Breast epithelium (tissue), 4 donors: ENCODE measurements around the gene TBCK. TPM values are rescaled to one million over a fixed set of nuclear protein-coding genes. Genes with fewer than 3 reads are reported as not detected.
"Not testable (repeated sequence)": the region's sequence is repeated elsewhere in the genome, so short reads cannot be mapped to it uniquely, and the experiment has no call there.

Experiments used
- DNase-seq, 2 donors: peaks; one replicate each; pipeline ENCODE4 v3.0.0-alpha.2; 2019; ENCODE audit warnings: low spot score in 2 of 2
- H3K27ac ChIP-seq, 2 donors: fragments of 200-600 bp; sonication (generic) in 1 of 2; one replicate each; pipeline ENCODE4 v1.5.1; 2016 to 2019; ENCODE audit warnings: mild to moderate bottlenecking in 1 of 2
- H3K27me3 ChIP-seq, 2 donors: fragments of 200-600 bp; sonication (generic) in 1 of 2; one replicate each; pipeline versions ENCODE4 v1.5.1 to v1.6.0; 2017 to 2019; ENCODE audit warnings: control low read depth in 1 of 2, mild to moderate bottlenecking in 1 of 2
- H3K36me3 ChIP-seq: fragments of 200-600 bp; one replicate; pipeline ENCODE4 v1.5.1; 2019
- H3K4me1 ChIP-seq, 2 donors: fragments of 200-600 bp; sonication (generic); one replicate each; pipeline ENCODE4 v1.5.1; 2016 to 2019; ENCODE audit warnings: control low read depth in 1 of 2
- H3K4me3 ChIP-seq, 3 donors: fragments of 200-600 bp; sonication (generic); 1 replicate in 2 of 3; 2 replicates in 1 of 3; pipeline ENCODE4 v1.5.1; 2016 to 2019; ENCODE audit warnings: mild to moderate bottlenecking in 3 of 3, moderate library complexity in 2 of 3
- H3K9me3 ChIP-seq, 2 donors: fragments of 200-600 bp; sonication (generic) in 1 of 2; one replicate each; pipeline ENCODE4 v1.5.1; 2016 to 2019; ENCODE audit warnings: control low read depth in 1 of 2
- POLR2A ChIP-seq: fragments of 450-650 bp; IDR thresholded peaks from one replicate; pipeline ENCODE4 v1.6.1; 2016; ENCODE audit warnings: antibody characterized with exemption, mild to moderate bottlenecking, moderate library complexity
- POLR2AphosphoS5 ChIP-seq, 3 donors: sonication (generic); formaldehyde crosslinking; IDR thresholded peaks; one replicate each; pipeline ENCODE4 v1.6.1; 2017; ENCODE audit warnings: antibody characterized with exemption in 3 of 3
- intact Hi-C: fragments of 100-400 bp; cut with DNase I; formaldehyde crosslinking; loops from one replicate; pipeline ENCODE4 v1.15.1; 2023; ENCODE audit warnings: low total_unique reads
- total RNA-seq, 3 donors: library from RNA; depleted of rRNA; stranded (reverse); fragments of >200 nt; gene quantifications; one replicate each; pipeline ENCODE4 v1.1.0, GENCODE V29; 2016
- TF ChIP-seq, protein P1 (sequence below), 3 donors: fragments of 450-650 bp; IDR thresholded peaks; one replicate each; pipeline ENCODE4 v1.5.1; 2016 to 2017; ENCODE audit warnings: antibody characterized with exemption in 3 of 3, mild to moderate bottlenecking in 3 of 3, moderate library complexity in 3 of 3

Gene TBCK
- total RNA-seq, 3 donors from 2014 or later = 46.9 to 82.3 (median 57.0) TPM

DNA sequence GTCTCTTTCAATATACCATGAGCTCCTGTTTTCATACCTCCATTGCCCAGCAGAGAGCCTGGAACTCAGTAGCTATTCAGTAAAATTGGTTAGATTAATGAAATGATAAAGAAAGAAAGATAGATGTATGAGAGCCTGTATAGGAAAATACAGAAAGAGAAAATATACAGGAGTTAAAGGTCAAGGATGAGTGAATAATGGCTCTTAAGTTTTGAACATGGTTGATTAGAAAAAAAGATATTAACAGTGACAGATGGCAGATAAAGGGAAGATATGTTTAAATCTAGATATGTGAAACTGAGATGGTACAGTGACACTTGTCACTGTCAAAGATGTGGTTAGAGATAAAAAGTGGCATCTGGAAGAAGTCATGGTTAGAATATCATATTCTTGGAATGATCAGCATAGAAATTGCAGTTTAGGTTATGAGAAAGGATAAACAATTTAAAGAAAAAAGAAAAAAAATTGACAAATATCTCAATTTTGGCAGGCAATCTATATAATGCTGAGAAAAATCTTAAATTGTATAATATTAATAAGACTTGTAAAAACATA lies 179.2 kb downstream of the TBCK start:
- H3K36me3 ChIP-seq = no peaks in the 10 kb centered on the region
- no peaks in the 10 kb centered on the region for H3K27me3 ChIP-seq
- no peak overlapping the region for H3K27ac ChIP-seq
- H3K4me3 ChIP-seq = no peak overlapping the region
- DNase-seq = no peak
- peaks cover 6 to 8% of the 10 kb centered on the region in 2 donors for H3K9me3 ChIP-seq
- no peak for TF ChIP-seq POLR2A
- TF ChIP-seq, protein P1, sequence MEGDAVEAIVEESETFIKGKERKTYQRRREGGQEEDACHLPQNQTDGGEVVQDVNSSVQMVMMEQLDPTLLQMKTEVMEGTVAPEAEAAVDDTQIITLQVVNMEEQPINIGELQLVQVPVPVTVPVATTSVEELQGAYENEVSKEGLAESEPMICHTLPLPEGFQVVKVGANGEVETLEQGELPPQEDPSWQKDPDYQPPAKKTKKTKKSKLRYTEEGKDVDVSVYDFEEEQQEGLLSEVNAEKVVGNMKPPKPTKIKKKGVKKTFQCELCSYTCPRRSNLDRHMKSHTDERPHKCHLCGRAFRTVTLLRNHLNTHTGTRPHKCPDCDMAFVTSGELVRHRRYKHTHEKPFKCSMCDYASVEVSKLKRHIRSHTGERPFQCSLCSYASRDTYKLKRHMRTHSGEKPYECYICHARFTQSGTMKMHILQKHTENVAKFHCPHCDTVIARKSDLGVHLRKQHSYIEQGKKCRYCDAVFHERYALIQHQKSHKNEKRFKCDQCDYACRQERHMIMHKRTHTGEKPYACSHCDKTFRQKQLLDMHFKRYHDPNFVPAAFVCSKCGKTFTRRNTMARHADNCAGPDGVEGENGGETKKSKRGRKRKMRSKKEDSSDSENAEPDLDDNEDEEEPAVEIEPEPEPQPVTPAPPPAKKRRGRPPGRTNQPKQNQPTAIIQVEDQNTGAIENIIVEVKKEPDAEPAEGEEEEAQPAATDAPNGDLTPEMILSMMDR (IDR thresholded peaks at IDR 0.05) = no peak
- no peak for TF ChIP-seq POLR2AphosphoS5 (IDR thresholded peaks at IDR 0.05)
- H3K4me1 ChIP-seq = no peaks in the 10 kb centered on the region
- intact Hi-C loops = no loop called here

DNA sequence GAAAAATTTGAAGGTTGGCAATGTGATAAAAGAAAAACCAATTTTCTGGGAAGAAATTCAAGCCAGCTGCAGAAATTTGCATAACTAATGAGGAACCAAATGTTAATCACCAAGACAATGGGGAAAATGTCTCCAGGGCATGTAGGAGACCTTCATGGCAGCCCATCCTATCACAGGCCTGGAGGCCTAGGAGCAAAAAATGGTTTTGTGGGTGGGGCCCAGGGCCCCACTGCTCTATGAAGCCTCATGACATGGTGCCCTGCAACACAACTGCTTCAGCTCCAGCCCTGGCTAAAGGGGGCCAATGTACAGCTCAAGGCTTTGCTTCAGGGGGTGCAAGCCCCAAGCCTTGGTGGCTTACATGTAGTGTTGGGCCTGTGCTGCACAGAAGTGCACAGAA lies 184.0 kb downstream of the TBCK start:
- no peak overlapping the region for H3K4me3 ChIP-seq
- H3K36me3 ChIP-seq = no peaks in the 10 kb centered on the region
- H3K27ac ChIP-seq = no peak overlapping the region
- H3K4me1 ChIP-seq = no peaks in the 10 kb centered on the region
- intact Hi-C loops = no loop called here
- H3K9me3 ChIP-seq = peaks cover 6 to 8% of the 10 kb centered on the region in 2 donors
- TF ChIP-seq, protein P1 (IDR thresholded peaks at IDR 0.05) = no peak
- TF ChIP-seq POLR2A = no peak
- TF ChIP-seq POLR2AphosphoS5 (IDR thresholded peaks at IDR 0.05) = no peak
- DNase-seq = no peak
- H3K27me3 ChIP-seq = no peaks in the 10 kb centered on the region

- intact Hi-C loops = no loop called here
These were observed 189.9 kb downstream of the TBCK start for GRCh38 chr4:106126062-106126461.

DNA sequence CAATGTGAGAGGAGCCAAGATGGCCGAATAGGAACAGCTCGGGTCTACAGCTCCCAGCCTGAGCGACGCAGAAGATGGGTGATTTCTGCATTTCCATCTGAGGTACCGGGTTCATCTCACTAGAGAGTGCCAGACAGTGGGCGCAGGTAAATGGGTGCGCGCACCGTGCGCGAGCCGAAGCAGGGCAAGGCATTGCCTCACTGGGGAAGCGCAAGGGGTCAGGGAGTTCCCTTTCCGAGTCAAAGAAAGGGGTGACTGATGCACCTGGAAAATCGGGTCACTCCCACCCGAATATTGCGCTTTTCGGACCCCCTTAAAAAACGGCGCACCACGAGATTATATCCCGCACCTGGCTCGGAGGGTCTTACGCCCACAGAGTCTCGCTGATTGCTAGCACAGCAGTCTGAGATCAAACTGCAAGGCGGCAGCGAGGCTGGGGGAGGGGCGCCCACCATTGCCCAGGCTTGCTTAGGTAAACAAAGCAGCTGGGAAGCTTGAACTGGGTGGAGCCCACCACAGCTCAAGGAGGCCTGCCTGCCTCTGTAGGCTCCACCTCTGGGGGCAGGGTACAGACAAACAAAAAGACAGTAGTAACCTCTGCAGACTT lies 196.0 kb downstream of the TBCK start:
- H3K27ac ChIP-seq, H3K4me1 ChIP-seq, H3K36me3 ChIP-seq, H3K4me3 ChIP-seq, intact Hi-C loops, DNase-seq, H3K9me3 ChIP-seq, H3K27me3 ChIP-seq: not testable (repeated sequence)

More at GRCh38 chr4:106126062-106126461, 189.9 kb downstream of the TBCK start:
- Histone ChIP-seq H3K27ac (no peak overlapping the region), H3K27me3 (no peaks in the 10 kb centered on the region), H3K9me3 (no peaks in the 10 kb centered on the region), H3K4me1 (no peaks in the 10 kb centered on the region), H3K36me3 (no peaks in the 10 kb centered on the region), H3K4me3 (no peak overlapping the region)
- no peak for TF ChIP-seq POLR2AphosphoS5 (IDR thresholded peaks at IDR 0.05)
- TF ChIP-seq, protein P1 (IDR thresholded peaks at IDR 0.05) = no peak
- TF ChIP-seq POLR2A = no peak
- no peak for DNase-seq

DNA sequence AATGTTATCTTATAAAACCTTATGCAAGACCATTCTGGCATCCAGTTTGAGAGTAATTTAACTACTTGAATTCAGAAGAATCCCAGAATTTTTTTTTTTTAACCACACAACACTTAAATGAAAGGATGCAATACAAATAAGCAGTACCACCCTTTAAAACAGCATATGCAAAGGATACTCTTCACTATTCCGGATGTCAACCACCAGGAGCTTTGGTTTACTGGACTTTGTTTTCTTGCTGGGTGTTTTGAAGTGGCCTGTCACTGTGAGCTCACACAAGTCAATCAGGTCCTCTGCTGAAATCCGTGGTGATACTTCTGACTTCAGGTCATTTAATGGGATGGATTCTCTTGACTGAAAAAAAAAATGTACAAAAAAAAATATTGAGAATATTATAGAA lies 200.0 kb downstream of the TBCK start:
- H3K36me3 ChIP-seq = no peaks in the 10 kb centered on the region
- intact Hi-C loops = no loop called here
- no peak overlapping the region for H3K4me3 ChIP-seq
- H3K4me1 ChIP-seq = no peaks in the 10 kb centered on the region
- peaks cover 13 to 15% of the 10 kb centered on the region in 2 donors for H3K9me3 ChIP-seq
- no peak for DNase-seq
- no peak overlapping the region for H3K27ac ChIP-seq
- TF ChIP-seq POLR2AphosphoS5 (IDR thresholded peaks at IDR 0.05) (no peak), POLR2A (no peak)
- TF ChIP-seq, protein P1 (IDR thresholded peaks at IDR 0.05) = no peak
- H3K27me3 ChIP-seq = no peaks in the 10 kb centered on the region
